Tibial nerve (tissue), 3 donors: ENCODE measurements around the gene PCNX2.

Experiments
- POLR2A ChIP-seq, 2 donors: fragments of 450-650 bp; IDR thresholded peaks; one replicate each; pipeline ENCODE4 v1.6.1; 2017; ENCODE audit warnings: antibody characterized with exemption in 2 of 2, mild to moderate bottlenecking in 2 of 2, moderate library complexity in 2 of 2
- TF ChIP-seq, protein P1 (sequence below), 5 experiments: fragments of 200-600 bp in 3 of 5; fragments of 450-650 bp in 2 of 5; sonication (generic) in 3 of 5; IDR thresholded peaks; one replicate each; pipeline ENCODE4 v1.5.1; 2016 to 2019; ENCODE audit warnings: antibody characterized with exemption in 5 of 5, mild to moderate bottlenecking in 3 of 5, moderate library complexity in 2 of 5

DNA sequence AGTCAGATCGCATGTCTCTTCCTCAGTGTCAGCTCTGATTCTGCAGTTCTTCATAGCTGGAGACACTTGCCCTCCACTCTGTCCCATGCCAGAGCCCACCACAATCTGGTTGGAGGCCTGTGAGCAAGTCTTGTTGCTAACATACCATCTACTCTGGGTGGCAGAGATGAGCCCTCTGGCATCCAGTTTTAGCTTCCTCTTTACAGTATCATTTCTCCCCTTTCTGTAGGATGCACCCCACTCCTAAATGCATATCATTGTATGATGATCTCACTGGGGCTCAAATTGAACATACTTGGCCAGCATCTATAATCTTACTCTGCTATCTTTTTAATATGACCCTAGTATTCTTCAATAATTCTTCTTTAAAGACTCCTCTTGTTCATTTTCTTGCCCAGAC, 16.9 kb downstream of the PCNX2 start:
- TF ChIP-seq, protein P1, sequence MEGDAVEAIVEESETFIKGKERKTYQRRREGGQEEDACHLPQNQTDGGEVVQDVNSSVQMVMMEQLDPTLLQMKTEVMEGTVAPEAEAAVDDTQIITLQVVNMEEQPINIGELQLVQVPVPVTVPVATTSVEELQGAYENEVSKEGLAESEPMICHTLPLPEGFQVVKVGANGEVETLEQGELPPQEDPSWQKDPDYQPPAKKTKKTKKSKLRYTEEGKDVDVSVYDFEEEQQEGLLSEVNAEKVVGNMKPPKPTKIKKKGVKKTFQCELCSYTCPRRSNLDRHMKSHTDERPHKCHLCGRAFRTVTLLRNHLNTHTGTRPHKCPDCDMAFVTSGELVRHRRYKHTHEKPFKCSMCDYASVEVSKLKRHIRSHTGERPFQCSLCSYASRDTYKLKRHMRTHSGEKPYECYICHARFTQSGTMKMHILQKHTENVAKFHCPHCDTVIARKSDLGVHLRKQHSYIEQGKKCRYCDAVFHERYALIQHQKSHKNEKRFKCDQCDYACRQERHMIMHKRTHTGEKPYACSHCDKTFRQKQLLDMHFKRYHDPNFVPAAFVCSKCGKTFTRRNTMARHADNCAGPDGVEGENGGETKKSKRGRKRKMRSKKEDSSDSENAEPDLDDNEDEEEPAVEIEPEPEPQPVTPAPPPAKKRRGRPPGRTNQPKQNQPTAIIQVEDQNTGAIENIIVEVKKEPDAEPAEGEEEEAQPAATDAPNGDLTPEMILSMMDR (IDR thresholded peaks at IDR 0.05) = no peak
- TF ChIP-seq POLR2A (IDR thresholded peaks at IDR 0.05) = no peak
